HEK293 (cell line): ENCODE measurements around the gene RHOT2.
A peak's percentile ranks its signal among the peaks of the same experiment; 100 is the strongest.

ENCODE experiments used
- GLIS2 ChIP-seq: fragments of 450-650 bp; formaldehyde crosslinking; IDR thresholded peaks from 2 replicates; pipeline ENCODE4 v1.5.1; 2016; ENCODE audit warnings: missing biosample characterization, missing genetic modification characterization
- HOXC10 ChIP-seq: sonication (generic); formaldehyde crosslinking; IDR thresholded peaks from 2 replicates; pipeline ENCODE4 v1.8.1; 2023; ENCODE audit warnings: mild to moderate bottlenecking, missing genetic modification reagents
- KLF1 ChIP-seq: fragments of 450-650 bp; formaldehyde crosslinking; IDR thresholded peaks from 2 replicates; pipeline ENCODE4 v1.5.1; 2016; ENCODE audit warnings: missing biosample characterization, missing genetic modification characterization
- KLF9 ChIP-seq: fragments of 450-650 bp; formaldehyde crosslinking; IDR thresholded peaks from 2 replicates; pipeline ENCODE4 v1.5.1; 2016; ENCODE audit warnings: missing biosample characterization, missing genetic modification characterization, low read depth
- PRDM1 ChIP-seq: fragments of 450-650 bp; formaldehyde crosslinking; IDR thresholded peaks from 2 replicates; pipeline ENCODE4; 2016; ENCODE audit warnings: missing biosample characterization, missing genetic modification characterization
- PRDM10 ChIP-seq: fragments of 450-650 bp; formaldehyde crosslinking; IDR thresholded peaks from 2 replicates; pipeline ENCODE4 v1.5.1; 2016; ENCODE audit warnings: missing biosample characterization, missing genetic modification characterization
- SP2 ChIP-seq: fragments of 450-650 bp; formaldehyde crosslinking; IDR thresholded peaks from 2 replicates; pipeline ENCODE4 v1.5.1; 2016; ENCODE audit warnings: missing biosample characterization, missing genetic modification characterization
- ZBTB26 ChIP-seq: fragments of 450-650 bp; formaldehyde crosslinking; optimal IDR thresholded peaks from 2 replicates; pipeline ENCODE3; 2016; ENCODE audit warnings: missing biosample characterization, mild to moderate bottlenecking, missing genetic modification characterization
- ZBTB8A ChIP-seq: fragments of 450-650 bp; formaldehyde crosslinking; IDR thresholded peaks from 2 replicates; pipeline ENCODE4 v1.5.1; 2016; ENCODE audit warnings: missing biosample characterization, missing genetic modification characterization
- ZEB2 ChIP-seq: fragments of 450-650 bp; formaldehyde crosslinking; IDR thresholded peaks from 2 replicates; pipeline ENCODE4 v1.5.1; 2016; ENCODE audit warnings: missing biosample characterization, missing genetic modification characterization
- ZIC2 ChIP-seq: fragments of 450-650 bp; formaldehyde crosslinking; IDR thresholded peaks from 2 replicates; pipeline ENCODE4 v1.5.1; 2016; ENCODE audit warnings: missing biosample characterization, missing genetic modification characterization
- ZNF211 ChIP-seq: fragments of 450-650 bp; formaldehyde crosslinking; IDR thresholded peaks from 2 replicates; pipeline ENCODE4 v1.5.1; 2016; ENCODE audit warnings: low read depth, missing biosample characterization, missing genetic modification characterization
- ZNF221 ChIP-seq: fragments of 450-650 bp; formaldehyde crosslinking; IDR thresholded peaks from 2 replicates; pipeline ENCODE4 v1.5.1; 2017; ENCODE audit warnings: missing biosample characterization, missing genetic modification characterization, borderline replicate concordance
- ZNF335 ChIP-seq: fragments of 450-650 bp; formaldehyde crosslinking; conservative IDR thresholded peaks from 2 replicates; pipeline ENCODE4 v1.5.1; 2016; ENCODE audit warnings: missing biosample characterization, missing genetic modification characterization
- ZNF560 ChIP-seq: fragments of 450-650 bp; formaldehyde crosslinking; IDR thresholded peaks from 2 replicates; pipeline ENCODE4 v1.5.1; 2017; ENCODE audit warnings: missing biosample characterization, missing genetic modification characterization, borderline replicate concordance
- TF ChIP-seq, protein P1 (sequence below): fragments of 450-650 bp; formaldehyde crosslinking; IDR thresholded peaks from 2 replicates; pipeline ENCODE4 v1.5.1; 2016; ENCODE audit warnings: missing biosample characterization, missing genetic modification characterization
- TF ChIP-seq, protein P2 (sequence below): fragments of 450-650 bp; formaldehyde crosslinking; IDR thresholded peaks from 2 replicates; pipeline ENCODE4 v1.5.1; 2017; ENCODE audit warnings: missing biosample characterization, missing genetic modification characterization
- TF ChIP-seq, protein P3 (sequence below): fragments of 450-650 bp; IDR thresholded peaks from 2 replicates; pipeline ENCODE4 v1.5.1; 2018; ENCODE audit warnings: missing biosample characterization, missing genetic modification characterization

RHOT2 gene

DNA sequence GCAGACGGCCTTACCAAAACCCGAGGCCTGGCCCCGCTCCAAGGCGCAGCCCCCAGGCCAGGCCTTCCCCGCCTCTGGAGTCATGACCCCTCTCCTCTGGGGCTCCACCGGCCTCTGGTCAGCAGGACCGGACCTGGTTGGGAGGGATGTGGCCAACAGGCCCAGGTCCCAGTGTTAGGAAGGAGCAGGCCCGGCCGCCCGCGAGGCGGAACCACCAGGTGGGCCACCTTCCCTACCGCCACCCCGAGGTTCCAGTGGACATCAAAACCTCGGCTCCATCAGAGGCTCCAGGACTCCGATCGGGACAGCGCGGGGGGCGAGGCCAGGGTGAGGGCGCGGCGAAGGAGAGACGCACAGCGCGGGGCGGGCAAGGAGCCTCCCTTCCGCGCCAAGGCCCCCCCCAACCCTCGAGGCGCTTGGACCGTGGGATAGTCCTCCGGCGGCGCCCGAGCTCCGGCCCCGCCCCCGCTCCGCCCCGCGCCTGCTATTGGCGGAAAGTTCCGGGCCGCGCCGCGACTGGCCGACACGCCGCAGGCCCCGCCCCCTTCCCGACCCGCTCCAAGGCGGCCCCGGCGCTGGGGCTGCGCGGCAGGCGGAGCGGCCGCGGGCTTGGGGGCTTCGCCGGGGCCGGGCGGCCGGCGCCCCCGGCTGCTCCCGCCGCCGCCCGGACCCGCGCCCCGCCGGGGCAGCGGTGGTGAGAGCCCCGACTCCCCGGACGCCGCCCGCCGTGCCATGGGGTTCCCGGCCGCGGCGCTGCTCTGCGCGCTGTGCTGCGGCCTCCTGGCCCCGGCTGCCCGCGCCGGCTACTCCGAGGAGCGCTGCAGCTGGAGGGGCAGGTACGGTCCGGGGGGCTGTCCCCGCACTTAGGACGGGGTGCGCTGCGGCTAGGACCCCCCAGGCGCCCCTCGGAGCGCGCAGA is 46.9 kb downstream of the RHOT2 start, which contains the start of gene METRN (continued):
- TF ChIP-seq, protein P1, sequence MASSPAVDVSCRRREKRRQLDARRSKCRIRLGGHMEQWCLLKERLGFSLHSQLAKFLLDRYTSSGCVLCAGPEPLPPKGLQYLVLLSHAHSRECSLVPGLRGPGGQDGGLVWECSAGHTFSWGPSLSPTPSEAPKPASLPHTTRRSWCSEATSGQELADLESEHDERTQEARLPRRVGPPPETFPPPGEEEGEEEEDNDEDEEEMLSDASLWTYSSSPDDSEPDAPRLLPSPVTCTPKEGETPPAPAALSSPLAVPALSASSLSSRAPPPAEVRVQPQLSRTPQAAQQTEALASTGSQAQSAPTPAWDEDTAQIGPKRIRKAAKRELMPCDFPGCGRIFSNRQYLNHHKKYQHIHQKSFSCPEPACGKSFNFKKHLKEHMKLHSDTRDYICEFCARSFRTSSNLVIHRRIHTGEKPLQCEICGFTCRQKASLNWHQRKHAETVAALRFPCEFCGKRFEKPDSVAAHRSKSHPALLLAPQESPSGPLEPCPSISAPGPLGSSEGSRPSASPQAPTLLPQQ (tag by site-specific recombination), result 0 out of 2 replicates have a peak, but pooled peaks have one; percentile 12
- peak; percentile 71 for TF ChIP-seq PRDM10 (tag by site-specific recombination)
- no peak for TF ChIP-seq ZNF211
- peak; percentile 64 for TF ChIP-seq SP2 (tag by site-specific recombination)
- TF ChIP-seq, protein P2, sequence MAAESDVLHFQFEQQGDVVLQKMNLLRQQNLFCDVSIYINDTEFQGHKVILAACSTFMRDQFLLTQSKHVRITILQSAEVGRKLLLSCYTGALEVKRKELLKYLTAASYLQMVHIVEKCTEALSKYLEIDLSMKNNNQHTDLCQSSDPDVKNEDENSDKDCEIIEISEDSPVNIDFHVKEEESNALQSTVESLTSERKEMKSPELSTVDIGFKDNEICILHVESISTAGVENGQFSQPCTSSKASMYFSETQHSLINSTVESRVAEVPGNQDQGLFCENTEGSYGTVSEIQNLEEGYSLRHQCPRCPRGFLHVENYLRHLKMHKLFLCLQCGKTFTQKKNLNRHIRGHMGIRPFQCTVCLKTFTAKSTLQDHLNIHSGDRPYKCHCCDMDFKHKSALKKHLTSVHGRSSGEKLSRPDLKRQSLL (tag by site-specific recombination), result peak; percentile 95
- peak; percentile 41; the same call in 1 of the 2 replicates for TF ChIP-seq ZIC2 (tag by site-specific recombination)
- TF ChIP-seq ZNF221 (tag by site-specific recombination), result no peak
- 0 out of 2 replicates have a peak, but pooled peaks have one; percentile 18 for TF ChIP-seq KLF1 (tag by site-specific recombination)
- TF ChIP-seq GLIS2 (tag by site-specific recombination), result peak; percentile 42
- TF ChIP-seq PRDM1 (tag by site-specific recombination), result no peak
- TF ChIP-seq, protein P3, sequence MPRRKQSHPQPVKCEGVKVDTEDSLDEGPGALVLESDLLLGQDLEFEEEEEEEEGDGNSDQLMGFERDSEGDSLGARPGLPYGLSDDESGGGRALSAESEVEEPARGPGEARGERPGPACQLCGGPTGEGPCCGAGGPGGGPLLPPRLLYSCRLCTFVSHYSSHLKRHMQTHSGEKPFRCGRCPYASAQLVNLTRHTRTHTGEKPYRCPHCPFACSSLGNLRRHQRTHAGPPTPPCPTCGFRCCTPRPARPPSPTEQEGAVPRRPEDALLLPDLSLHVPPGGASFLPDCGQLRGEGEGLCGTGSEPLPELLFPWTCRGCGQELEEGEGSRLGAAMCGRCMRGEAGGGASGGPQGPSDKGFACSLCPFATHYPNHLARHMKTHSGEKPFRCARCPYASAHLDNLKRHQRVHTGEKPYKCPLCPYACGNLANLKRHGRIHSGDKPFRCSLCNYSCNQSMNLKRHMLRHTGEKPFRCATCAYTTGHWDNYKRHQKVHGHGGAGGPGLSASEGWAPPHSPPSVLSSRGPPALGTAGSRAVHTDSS, result no peak
- no peak for TF ChIP-seq KLF9 (tag by site-specific recombination)
- 0 out of 2 replicates have a peak, but pooled peaks have one; percentile 27 for TF ChIP-seq ZNF335 (tag by site-specific recombination)
- no peak for TF ChIP-seq ZEB2 (tag by site-specific recombination)
- TF ChIP-seq ZNF560, result no peak
- peak; percentile 28 for TF ChIP-seq ZBTB8A (tag by site-specific recombination)
- 0 out of 2 replicates have a peak, but pooled peaks have one; percentile 53 for TF ChIP-seq HOXC10 (CRISPR knock-in tag)
- peak; percentile 46 for TF ChIP-seq ZBTB26 (tag by site-specific recombination)
- TF ChIP-seq, all 188 proteins: peak for 19
